ENCODE data around the gene SGSH. TPM values are rescaled to one million over a fixed set of nuclear protein-coding genes. Genes with fewer than 3 reads are reported as not detected.
"Not testable (repeated sequence)": the region's sequence is repeated elsewhere in the genome, so short reads cannot be mapped to it uniquely, and the experiment has no call there.

Gene SGSH
- total RNA-seq, 5 donors from 2014 or later (not counting 1 experiment from before 2014, with no cell fraction given): 133 to 197 (median 155) TPM

DNA sequence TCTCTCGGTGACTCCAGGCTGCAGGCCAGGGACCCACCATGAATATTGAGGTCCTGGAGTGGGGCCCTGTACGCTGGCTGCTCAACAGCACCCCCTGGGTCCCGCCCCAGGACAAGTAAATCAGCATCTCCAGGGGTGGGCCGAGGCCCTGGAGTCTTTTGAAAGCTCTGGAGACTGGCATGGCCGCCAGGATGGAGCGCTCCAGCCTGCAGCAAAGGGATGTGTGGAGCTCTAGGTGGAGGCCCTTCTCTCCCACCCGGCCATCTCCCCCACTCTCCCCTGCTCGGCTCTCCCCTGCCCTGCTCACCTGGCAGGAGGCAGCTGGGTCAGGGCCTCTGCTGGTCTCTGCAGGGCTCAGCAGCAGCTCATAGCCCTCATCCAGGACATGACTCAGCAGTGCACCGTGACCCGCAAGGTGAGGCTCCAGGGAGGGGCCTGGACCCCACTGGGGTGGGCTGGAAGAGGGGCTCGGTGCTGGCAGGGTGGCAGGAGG, 16.6 kb downstream of the SGSH start:
- H3K36me3 ChIP-seq (ENCODE audit: control insufficient read depth in 2 of 2, extremely low read depth in 1 of 2, insufficient read depth in 1 of 2, low read length in 1 of 2): peaks cover 0 to 6% of the 10 kb centered on the region in 2 donors
- Mint-ChIP-seq H3K27me3 (no peaks in the 10 kb centered on the region), H3K27ac (no peak overlapping the region), H3K9me3 (no peaks in the 10 kb centered on the region), H3K4me1 (peaks cover 0 to 2% (median 0%) of the 10 kb centered on the region in 3 donors), H3K4me3 (no peak overlapping the region), H3K36me3 (no peaks in the 10 kb centered on the region)
- DNase-seq: no peak
- H3K4me3 ChIP-seq (ENCODE audit: control insufficient read depth in 1 of 2, extremely low read depth in 1 of 2, low read length in 1 of 2): no peak overlapping the region
- no peaks in the 10 kb centered on the region for H3K4me1 ChIP-seq (ENCODE audit: control insufficient read depth in 1 of 2, extremely low read depth in 1 of 2, insufficient read depth in 2 of 2, low read length in 2 of 2)
- ChIA-PET POLR2A (no interaction called here), CTCF (interaction anchor here in 1 of 2 donors (0.7 kb wide), 1 partner anchor 774 kb away, joined by 3 read pairs; no protein-coding TSS in a partner anchor)
- ATAC-seq (replicated peaks in 1 of 4): peak in 1 of 4 experiments; percentile 21
- H3K9me3 ChIP-seq: no peaks in the 10 kb centered on the region
- 68% methylated on average over 4 of the region's 11 CpGs for WGBS (ENCODE audit: insufficient coverage)
- H3K27me3 ChIP-seq (replicated peaks in 1 of 2; ENCODE audit: control insufficient read depth in 2 of 2, extremely low read depth in 1 of 2, insufficient read depth in 2 of 2, low read length in 1 of 2): no peaks in the 10 kb centered on the region
- H3K27ac ChIP-seq (ENCODE audit: low read length): no peak overlapping the region

DNA sequence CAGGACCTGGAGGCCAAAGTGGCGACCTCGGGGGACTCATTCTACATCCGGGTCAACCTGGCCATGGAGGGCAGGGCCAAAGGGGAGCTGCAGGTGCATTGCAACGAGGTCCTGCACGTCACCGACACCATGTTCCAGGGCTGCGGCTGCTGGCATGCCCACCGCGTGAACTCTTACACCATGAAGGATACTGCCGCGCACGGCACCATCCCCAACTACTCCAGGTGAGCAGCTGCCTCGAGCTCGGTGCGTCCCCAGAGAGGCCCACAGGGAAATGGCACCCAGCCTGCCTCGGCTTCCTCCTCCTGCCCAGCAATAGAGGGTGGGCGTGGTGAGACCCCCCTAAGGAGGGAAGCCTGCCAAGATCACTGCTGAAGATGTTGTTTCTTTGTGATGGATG, 17.9 kb downstream of the SGSH start:
- no peaks in the 10 kb centered on the region for H3K27me3 ChIP-seq (replicated peaks in 1 of 2; ENCODE audit: control insufficient read depth in 2 of 2, extremely low read depth in 1 of 2, insufficient read depth in 2 of 2, low read length in 1 of 2)
- no peak overlapping the region for H3K4me3 ChIP-seq (ENCODE audit: control insufficient read depth in 1 of 2, extremely low read depth in 1 of 2, low read length in 1 of 2)
- ChIA-PET POLR2A (no interaction called here), CTCF (no interaction called here)
- 97% methylated on average over 7 of the region's 17 CpGs for WGBS (ENCODE audit: insufficient coverage)
- H3K36me3 ChIP-seq (ENCODE audit: control insufficient read depth in 2 of 2, extremely low read depth in 1 of 2, insufficient read depth in 1 of 2, low read length in 1 of 2): no peaks in the 10 kb centered on the region
- Mint-ChIP-seq H3K27ac (peak overlapping the region; percentile 10 to 58), H3K36me3 (no peaks in the 10 kb centered on the region), H3K4me1 (peaks cover 0 to 2% (median 0%) of the 10 kb centered on the region in 3 donors), H3K27me3 (no peaks in the 10 kb centered on the region), H3K4me3 (no peak overlapping the region), H3K9me3 (no peaks in the 10 kb centered on the region)
- H3K4me1 ChIP-seq (ENCODE audit: control insufficient read depth in 1 of 2, extremely low read depth in 1 of 2, insufficient read depth in 2 of 2, low read length in 2 of 2): no peaks in the 10 kb centered on the region
- ATAC-seq (replicated peaks in 1 of 4) (no peak), DNase-seq (no peak)
- no peak overlapping the region for H3K27ac ChIP-seq (ENCODE audit: low read length)
- no peaks in the 10 kb centered on the region for H3K9me3 ChIP-seq

DNA sequence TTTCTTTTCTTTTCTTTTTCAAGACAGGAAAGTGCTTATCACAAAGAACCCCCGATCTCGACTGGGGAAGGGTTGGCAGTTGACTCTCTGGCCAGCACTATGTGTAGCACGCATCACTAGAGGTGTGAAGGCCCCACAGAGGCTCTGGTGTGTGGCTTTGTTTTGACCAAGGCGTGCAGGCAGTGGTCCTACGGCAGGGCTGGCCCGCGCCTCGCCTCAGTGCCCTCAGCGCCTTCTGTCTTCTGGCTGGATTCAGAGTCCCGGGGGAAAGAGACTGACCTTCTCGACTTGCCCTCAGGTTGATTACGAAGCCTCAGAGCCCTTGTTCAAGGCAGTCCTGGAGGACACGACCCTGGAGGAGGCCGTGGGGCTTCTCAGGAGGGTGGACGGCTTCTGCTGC, 18.7 kb downstream of the SGSH start:
- ATAC-seq (replicated peaks in 1 of 4): no peak
- Histone ChIP-seq H3K4me1 (ENCODE audit: control insufficient read depth in 1 of 2, extremely low read depth in 1 of 2, insufficient read depth in 2 of 2, low read length in 2 of 2) (peaks cover 0 to 3% of the 10 kb centered on the region in 2 experiments), H3K27me3 (replicated peaks in 1 of 2; ENCODE audit: control insufficient read depth in 2 of 2, extremely low read depth in 1 of 2, insufficient read depth in 2 of 2, low read length in 1 of 2) (no peaks in the 10 kb centered on the region), H3K27ac (ENCODE audit: low read length) (no peak overlapping the region), H3K4me3 (ENCODE audit: control insufficient read depth in 1 of 2, extremely low read depth in 1 of 2, low read length in 1 of 2) (no peak overlapping the region), H3K9me3 (no peaks in the 10 kb centered on the region), H3K36me3 (ENCODE audit: control insufficient read depth in 2 of 2, extremely low read depth in 1 of 2, insufficient read depth in 1 of 2, low read length in 1 of 2) (no peaks in the 10 kb centered on the region)
- ChIA-PET POLR2A (no interaction called here), CTCF (interaction anchor here in 1 of 2 donors (0.6 kb wide), 1 partner anchor 203 kb away, joined by 6 read pairs; no protein-coding TSS in a partner anchor)
- no peak for DNase-seq
- no peaks in the 10 kb centered on the region for H3K9me3 Mint-ChIP-seq
- no peak overlapping the region for H3K27ac Mint-ChIP-seq
- no peak overlapping the region for H3K4me3 Mint-ChIP-seq
- WGBS (ENCODE audit: insufficient coverage): 90% methylated on average over 15 of the region's 15 CpGs
- no peaks in the 10 kb centered on the region for H3K36me3 Mint-ChIP-seq
- no peaks in the 10 kb centered on the region for H3K27me3 Mint-ChIP-seq
- no peaks in the 10 kb centered on the region for H3K4me1 Mint-ChIP-seq

DNA sequence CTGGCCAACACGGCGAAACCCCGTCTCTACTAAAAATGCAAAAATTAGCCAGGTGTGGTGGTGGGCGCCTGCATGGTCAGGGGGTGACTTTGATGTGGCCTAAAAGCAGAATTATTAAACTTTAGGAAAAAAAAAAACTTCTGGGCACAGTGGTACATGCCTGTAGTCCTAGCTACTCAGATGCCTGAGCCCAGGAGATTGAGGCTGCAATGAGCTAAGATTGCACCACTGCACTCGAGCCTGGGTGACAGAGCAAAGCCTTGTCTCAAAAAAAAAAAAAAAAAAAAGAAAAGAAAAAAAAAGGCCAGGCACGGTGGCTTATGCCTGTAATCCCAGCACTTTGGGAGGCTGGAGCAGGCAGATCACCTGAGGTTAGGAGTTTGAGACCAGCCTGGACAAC, 20.8 kb downstream of the SGSH start:
- H3K27ac Mint-ChIP-seq; H3K36me3 Mint-ChIP-seq; H3K27ac ChIP-seq (ENCODE audit: low read length); H3K4me1 Mint-ChIP-seq; H3K27me3 ChIP-seq (replicated peaks in 1 of 2; ENCODE audit: control insufficient read depth in 2 of 2, extremely low read depth in 1 of 2, insufficient read depth in 2 of 2, low read length in 1 of 2); DNase-seq; ATAC-seq (replicated peaks in 1 of 4); H3K4me3 ChIP-seq (ENCODE audit: control insufficient read depth in 1 of 2, extremely low read depth in 1 of 2, low read length in 1 of 2); H3K4me1 ChIP-seq (ENCODE audit: control insufficient read depth in 1 of 2, extremely low read depth in 1 of 2, insufficient read depth in 2 of 2, low read length in 2 of 2); H3K9me3 ChIP-seq; H3K9me3 Mint-ChIP-seq; H3K4me3 Mint-ChIP-seq; H3K27me3 Mint-ChIP-seq; H3K36me3 ChIP-seq (ENCODE audit: control insufficient read depth in 2 of 2, extremely low read depth in 1 of 2, insufficient read depth in 1 of 2, low read length in 1 of 2): not testable (repeated sequence)
- POLR2A ChIA-PET: interaction anchor here (0.6 kb wide), 2 partner anchors 30 to 1617 kb away, joined by 3 to 7 read pairs; no protein-coding TSS in a partner anchor
- 88% methylated on average over 4 of the region's 6 CpGs for WGBS (ENCODE audit: insufficient coverage)
- CTCF ChIA-PET: interaction anchor here in 1 of 2 donors (0.6 to 0.7 kb wide), 3 partner anchors 13 to 769 kb away, joined by 4 read pairs; no protein-coding TSS in a partner anchor

DNA sequence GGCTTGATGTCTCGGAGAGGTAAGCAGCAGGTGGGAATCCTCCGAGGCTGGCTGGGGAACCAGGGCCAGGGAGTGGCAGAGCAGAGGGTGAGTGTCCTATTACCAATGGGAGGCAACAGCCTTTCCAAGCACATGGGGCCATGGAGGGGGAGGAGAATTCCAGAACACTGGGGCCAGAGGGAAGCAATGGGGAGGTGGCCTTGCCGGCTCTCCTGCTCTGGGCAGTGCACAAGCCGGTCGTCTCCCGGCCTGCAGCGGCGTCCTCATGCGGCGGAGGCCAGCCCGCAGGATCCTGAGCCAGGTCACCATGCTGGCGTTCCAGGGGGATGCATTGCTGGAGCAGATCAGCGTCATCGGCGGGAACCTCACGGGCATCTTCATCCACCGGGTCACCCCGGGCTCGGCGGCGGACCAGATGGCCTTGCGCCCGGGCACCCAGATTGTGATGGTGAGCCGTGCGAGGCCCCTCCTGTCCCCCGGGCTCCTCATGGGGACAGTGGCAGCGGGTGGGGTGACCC, 21.9 kb downstream of the SGSH start:
- Mint-ChIP-seq H3K27me3 (peaks cover 0 to 2% of the 10 kb centered on the region in 2 donors), H3K4me1 (no peaks in the 10 kb centered on the region), H3K27ac (no peak overlapping the region), H3K9me3 (no peaks in the 10 kb centered on the region), H3K36me3 (no peaks in the 10 kb centered on the region), H3K4me3 (no peak overlapping the region)
- no peaks in the 10 kb centered on the region for H3K9me3 ChIP-seq
- H3K27ac ChIP-seq (ENCODE audit: low read length): no peak overlapping the region
- H3K4me1 ChIP-seq (ENCODE audit: control insufficient read depth in 1 of 2, extremely low read depth in 1 of 2, insufficient read depth in 2 of 2, low read length in 2 of 2): peaks cover 0 to 4% of the 10 kb centered on the region in 2 experiments
- H3K36me3 ChIP-seq (ENCODE audit: control insufficient read depth in 2 of 2, extremely low read depth in 1 of 2, insufficient read depth in 1 of 2, low read length in 1 of 2): no peaks in the 10 kb centered on the region
- ChIA-PET CTCF (no interaction called here), POLR2A (no interaction called here)
- DNase-seq: no peak
- 89% methylated on average over 21 of the region's 27 CpGs for WGBS (ENCODE audit: insufficient coverage)
- peaks cover 0 to 8% of the 10 kb centered on the region in 2 experiments for H3K27me3 ChIP-seq (replicated peaks in 1 of 2; ENCODE audit: control insufficient read depth in 2 of 2, extremely low read depth in 1 of 2, insufficient read depth in 2 of 2, low read length in 1 of 2)
- H3K4me3 ChIP-seq (ENCODE audit: control insufficient read depth in 1 of 2, extremely low read depth in 1 of 2, low read length in 1 of 2): no peak overlapping the region
- no peak for ATAC-seq (replicated peaks in 1 of 4)

DNA sequence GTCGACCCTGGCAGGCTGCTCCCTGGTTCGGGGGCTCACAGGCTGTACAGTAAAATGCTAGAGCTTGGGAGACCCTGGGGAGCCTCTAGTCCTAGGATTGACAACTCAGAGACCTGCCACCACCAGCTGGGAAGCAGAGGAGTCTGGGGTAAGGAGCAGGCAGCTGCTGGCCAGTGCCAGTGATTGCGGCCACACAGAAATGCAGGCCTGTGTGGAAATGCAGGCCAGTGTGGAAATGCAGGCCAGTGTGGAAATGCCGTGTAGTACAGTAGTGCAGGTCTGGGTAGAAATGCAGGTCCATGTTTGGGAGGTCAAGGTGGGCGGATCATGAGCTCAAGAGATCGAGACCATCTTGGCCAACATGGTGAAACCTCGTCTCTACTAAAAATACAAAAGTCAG, 23.5 kb downstream of the SGSH start:
- ATAC-seq (replicated peaks in 1 of 4) (no peak), DNase-seq (no peak)
- no peaks in the 10 kb centered on the region for H3K36me3 Mint-ChIP-seq
- Histone ChIP-seq H3K27ac (ENCODE audit: low read length) (no peak overlapping the region), H3K36me3 (ENCODE audit: control insufficient read depth in 2 of 2, extremely low read depth in 1 of 2, insufficient read depth in 1 of 2, low read length in 1 of 2) (no peaks in the 10 kb centered on the region), H3K4me1 (ENCODE audit: control insufficient read depth in 1 of 2, extremely low read depth in 1 of 2, insufficient read depth in 2 of 2, low read length in 2 of 2) (peaks cover 0 to 4% of the 10 kb centered on the region in 2 experiments), H3K9me3 (no peaks in the 10 kb centered on the region), H3K27me3 (replicated peaks in 1 of 2; ENCODE audit: control insufficient read depth in 2 of 2, extremely low read depth in 1 of 2, insufficient read depth in 2 of 2, low read length in 1 of 2) (peaks cover 0 to 14% of the 10 kb centered on the region in 2 experiments), H3K4me3 (ENCODE audit: control insufficient read depth in 1 of 2, extremely low read depth in 1 of 2, low read length in 1 of 2) (no peak overlapping the region)
- H3K4me3 Mint-ChIP-seq: no peak overlapping the region
- WGBS (ENCODE audit: insufficient coverage): 92% methylated on average over 7 of the region's 7 CpGs
- no peaks in the 10 kb centered on the region for H3K9me3 Mint-ChIP-seq
- CTCF ChIA-PET: interaction anchor here (1.2 to 1.8 kb wide), 2 partner anchors 9 to 56 kb away, joined by 3 to 7 read pairs; no protein-coding TSS in a partner anchor
- H3K27ac Mint-ChIP-seq: no peak overlapping the region
- H3K27me3 Mint-ChIP-seq: peaks cover 0 to 2% of the 10 kb centered on the region in 2 donors
- POLR2A ChIA-PET: no interaction called here
- no peaks in the 10 kb centered on the region for H3K4me1 Mint-ChIP-seq

Measured in T-cell (primary cell).